HUES48 (cell line): ENCODE results near the gene DNAJC30.

Experiments
- H3K27ac ChIP-seq: one replicate; pipeline ENCODE4 v1.7.0; 2013; ENCODE audit warnings: low read depth, low read length, inconsistent platforms
- H3K27me3 ChIP-seq: 2 replicates; pipeline ENCODE4 v1.6.1; 2013; ENCODE audit warnings: mild to moderate bottlenecking, low read length; ENCODE audit not compliant: control insufficient read depth, insufficient read depth
- H3K36me3 ChIP-seq: 2 replicates; pipeline ENCODE4 v1.6.1; 2013; ENCODE audit warnings: low read length; ENCODE audit not compliant: control insufficient read depth, insufficient read depth
- H3K4me1 ChIP-seq: 2 replicates; pipeline ENCODE4 v1.6.1; 2013; ENCODE audit warnings: mild to moderate bottlenecking, low read length; ENCODE audit not compliant: control insufficient read depth, insufficient read depth
- H3K4me3 ChIP-seq: 2 replicates; pipeline ENCODE4 v1.5.1; 2013; ENCODE audit warnings: mild to moderate bottlenecking, low read depth, low read length
- H3K9ac ChIP-seq: 2 replicates; pipeline ENCODE4 v1.6.1; 2013; ENCODE audit warnings: mild to moderate bottlenecking, low read depth, low read length, moderate library complexity
- H3K9me3 ChIP-seq: 2 replicates; pipeline ENCODE4 v1.6.1; 2013; ENCODE audit warnings: low read length; ENCODE audit not compliant: control insufficient read depth, insufficient read depth

The DNAJC30 gene

DNA sequence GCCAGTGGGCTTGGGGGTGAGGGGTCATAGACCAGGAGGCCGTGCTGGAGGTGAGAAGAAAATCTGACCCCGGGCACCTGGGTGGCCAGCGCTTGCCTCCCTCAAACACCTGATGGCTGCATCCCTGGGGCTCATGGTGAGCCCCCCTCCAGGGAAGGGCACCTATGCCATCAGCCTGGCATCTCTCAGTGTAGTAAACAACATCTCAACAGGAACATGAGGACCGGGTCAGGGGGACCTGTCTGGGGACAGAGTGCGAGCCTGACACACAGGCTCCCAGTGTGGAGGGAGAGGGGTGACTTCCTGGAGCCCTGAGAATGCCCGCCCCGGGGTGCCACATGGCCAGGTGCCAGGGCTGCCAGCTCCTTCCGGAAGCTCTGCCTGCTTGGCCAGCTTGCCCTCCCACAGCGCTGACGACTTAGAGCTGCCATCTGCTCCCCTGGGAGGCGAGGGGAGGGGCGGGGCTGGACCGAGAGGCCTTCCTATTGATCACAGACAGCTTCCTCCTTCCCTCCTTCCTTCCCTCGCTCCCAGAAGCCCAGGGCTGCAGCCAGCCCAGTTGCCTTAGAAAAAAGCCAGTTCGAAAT lies 23.9 kb upstream of the DNAJC30 start:
- no peak overlapping the region for H3K9ac ChIP-seq
- H3K36me3 ChIP-seq = peaks cover 5% of the 10 kb centered on the region; the same call in 1 of the 2 replicates
- no peak overlapping the region for H3K4me3 ChIP-seq
- H3K27ac ChIP-seq = no peak overlapping the region
- no peaks in the 10 kb centered on the region for H3K9me3 ChIP-seq
- no peaks in the 10 kb centered on the region for H3K27me3 ChIP-seq
- H3K4me1 ChIP-seq = peaks cover 15% of the 10 kb centered on the region; the same call in 1 of the 2 replicates

GRCh38 chr7:73706126-73707044 lies 23.1 kb upstream of the DNAJC30 start:
- no peak overlapping the region for H3K4me3 ChIP-seq
- no peaks in the 10 kb centered on the region for H3K9me3 ChIP-seq
- no peak overlapping the region for H3K27ac ChIP-seq
- H3K36me3 ChIP-seq = peaks cover 5% of the 10 kb centered on the region; the same call in 1 of the 2 replicates
- H3K27me3 ChIP-seq = no peaks in the 10 kb centered on the region
- peaks cover 15% of the 10 kb centered on the region; the same call in 1 of the 2 replicates for H3K4me1 ChIP-seq
- no peak overlapping the region for H3K9ac ChIP-seq

DNA sequence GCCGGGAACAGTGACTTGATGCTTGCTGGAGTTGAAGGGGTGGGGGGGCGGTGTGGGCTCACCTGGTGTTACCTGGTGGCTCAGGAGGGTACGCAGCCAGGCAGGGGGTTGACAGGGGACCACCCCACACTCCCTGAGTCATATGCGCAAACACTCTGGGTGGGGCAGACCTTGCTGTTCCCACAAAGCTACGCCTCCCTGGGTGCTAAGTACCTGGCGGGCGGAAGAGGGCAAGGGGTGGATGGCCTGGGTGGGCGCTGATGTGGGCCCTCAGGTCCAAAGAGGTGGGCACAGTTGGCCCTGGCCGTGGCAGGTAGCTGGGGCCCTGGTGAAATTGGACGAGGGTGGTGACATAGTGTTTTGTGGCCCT lies 22.3 kb upstream of the DNAJC30 start:
- Histone ChIP-seq H3K27ac (no peak overlapping the region), H3K4me3 (no peak overlapping the region), H3K27me3 (no peaks in the 10 kb centered on the region), H3K9me3 (no peaks in the 10 kb centered on the region), H3K36me3 (peaks cover 5% of the 10 kb centered on the region; the same call in 1 of the 2 replicates), H3K4me1 (peaks cover 15% of the 10 kb centered on the region; the same call in 1 of the 2 replicates), H3K9ac (no peak overlapping the region)

DNA sequence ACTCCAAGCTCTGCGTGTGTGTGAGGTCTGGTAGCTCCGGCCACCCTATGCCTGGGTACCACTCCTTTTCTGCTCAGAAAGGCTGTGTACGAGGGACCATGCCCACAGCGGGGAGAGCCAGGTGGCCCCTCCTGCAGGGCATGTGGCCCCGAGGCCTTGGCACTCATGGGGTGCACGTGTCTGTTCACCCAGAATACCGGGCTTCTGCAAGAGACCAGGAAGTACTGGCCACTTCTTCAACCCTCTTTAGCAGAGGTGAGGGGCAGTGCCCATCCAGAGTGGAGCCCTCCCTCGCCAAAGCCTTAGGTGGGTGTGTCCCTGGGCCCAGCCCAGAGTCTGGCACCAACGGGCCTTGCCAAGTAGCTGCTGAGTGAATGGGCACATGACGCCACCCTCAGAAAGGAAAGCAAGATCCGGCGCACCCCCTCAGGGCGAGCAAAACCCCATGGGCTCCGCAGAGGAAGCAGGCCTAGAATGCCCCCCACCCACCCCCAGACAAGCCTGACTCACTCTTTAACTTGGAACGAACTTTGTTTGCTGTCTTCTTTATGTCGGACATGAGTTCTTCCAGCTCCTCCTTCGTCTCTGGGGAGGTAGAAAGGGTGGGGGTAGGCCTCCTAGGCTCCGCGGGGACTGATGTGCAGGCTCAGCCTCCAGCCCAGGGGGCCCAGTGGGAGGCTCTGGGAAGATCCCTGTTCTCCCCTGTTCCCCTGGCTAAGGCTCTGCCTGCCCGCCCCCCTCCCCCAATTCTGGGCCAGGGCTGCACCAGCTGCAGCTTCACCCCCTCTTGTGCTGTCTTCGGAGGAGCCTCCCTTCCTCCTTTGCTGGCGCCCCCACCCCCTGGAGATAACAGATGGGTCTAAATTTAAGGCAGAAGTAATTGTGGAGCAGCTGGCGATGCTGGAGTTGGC lies 21.6 kb upstream of the DNAJC30 start:
- no peak overlapping the region for H3K4me3 ChIP-seq
- H3K4me1 ChIP-seq = peaks cover 15% of the 10 kb centered on the region; the same call in 1 of the 2 replicates
- no peak overlapping the region for H3K27ac ChIP-seq
- no peak overlapping the region for H3K9ac ChIP-seq
- H3K36me3 ChIP-seq = peaks cover 6% of the 10 kb centered on the region
- H3K27me3 ChIP-seq = no peaks in the 10 kb centered on the region
- no peaks in the 10 kb centered on the region for H3K9me3 ChIP-seq

DNA sequence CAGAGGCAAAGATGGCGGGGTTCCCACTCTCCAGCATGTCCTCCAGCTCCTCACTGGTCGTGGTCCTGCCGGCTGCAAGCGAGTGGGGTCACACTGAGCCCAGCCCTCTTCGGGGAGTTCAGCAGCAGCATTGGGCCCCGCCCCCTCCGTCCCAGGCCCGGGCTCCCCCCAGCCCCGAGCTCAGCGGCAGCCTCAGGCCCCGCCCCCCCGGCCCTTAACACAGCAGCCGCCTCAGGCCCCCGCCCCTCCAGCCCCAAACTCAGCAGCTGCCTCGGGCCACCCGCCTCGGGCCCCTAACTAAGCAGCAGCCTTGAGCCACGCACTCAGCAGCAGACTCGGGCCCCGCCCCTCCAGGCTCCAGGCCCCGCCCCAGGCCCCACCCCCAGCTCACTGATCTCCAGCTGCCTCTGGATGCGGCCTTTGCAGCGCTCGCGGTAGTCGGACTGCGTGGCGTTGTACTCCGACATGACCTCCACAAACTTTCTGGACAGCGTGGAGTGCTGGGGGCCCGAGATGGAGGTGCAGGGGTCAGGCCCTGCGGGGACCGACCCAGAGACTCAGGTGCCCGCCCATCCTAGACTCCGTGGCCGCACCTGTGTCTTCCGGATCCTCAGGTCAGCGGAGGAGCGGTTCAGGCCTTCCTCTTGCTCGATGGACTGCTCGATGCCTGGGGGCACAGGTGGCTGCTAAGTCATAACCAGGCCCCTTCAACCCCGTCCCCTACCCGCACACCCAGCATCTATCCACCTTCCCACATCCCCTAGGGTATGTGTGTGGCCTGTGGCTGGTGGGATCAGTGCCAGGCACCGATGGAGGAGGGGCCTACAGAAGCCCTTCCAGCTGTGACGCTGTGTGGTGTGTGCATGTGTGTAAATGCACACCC lies 20.7 kb upstream of the DNAJC30 start:
- Histone ChIP-seq H3K4me1 (peaks cover 15% of the 10 kb centered on the region; the same call in 1 of the 2 replicates), H3K27ac (no peak overlapping the region), H3K27me3 (no peaks in the 10 kb centered on the region), H3K9ac (no peak overlapping the region), H3K4me3 (peak overlapping the region; percentile 53; the same call in 1 of the 2 replicates), H3K9me3 (no peaks in the 10 kb centered on the region), H3K36me3 (peaks cover 15% of the 10 kb centered on the region)

- H3K36me3 ChIP-seq = peaks cover 23% of the 10 kb centered on the region
- peak overlapping the region; percentile 53; the same call in 1 of the 2 replicates for H3K4me3 ChIP-seq
- H3K4me1 ChIP-seq = peaks cover 15% of the 10 kb centered on the region; the same call in 1 of the 2 replicates
- no peak overlapping the region for H3K9ac ChIP-seq
- H3K27me3 ChIP-seq = no peaks in the 10 kb centered on the region
- no peaks in the 10 kb centered on the region for H3K9me3 ChIP-seq
- no peak overlapping the region for H3K27ac ChIP-seq
Measured at GRCh38 chr7:73703225-73703624, 20.0 kb upstream of the DNAJC30 start.

DNA sequence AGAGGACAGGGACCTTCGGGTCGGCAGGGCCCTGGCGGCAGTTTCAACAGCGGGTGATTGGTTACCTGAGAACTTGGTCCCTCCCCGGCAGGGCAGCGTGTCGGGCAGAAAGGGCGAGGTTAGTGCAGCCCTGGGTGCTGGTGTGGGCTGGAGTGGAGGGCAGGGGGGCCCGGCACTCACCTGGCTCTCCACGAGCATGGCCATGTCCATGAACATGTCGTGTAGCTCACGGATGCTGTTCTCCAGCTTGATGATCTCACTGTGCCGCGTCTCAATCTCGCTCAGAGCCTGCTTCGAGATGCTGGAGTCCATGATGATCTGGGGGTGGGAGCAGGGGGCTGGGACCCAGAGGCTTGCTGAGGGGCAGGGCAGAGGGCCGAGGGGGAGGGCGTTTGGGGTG lies 19.4 kb upstream of the DNAJC30 start:
- Histone ChIP-seq H3K27me3 (no peaks in the 10 kb centered on the region), H3K4me1 (peaks cover 15% of the 10 kb centered on the region; the same call in 1 of the 2 replicates), H3K36me3 (peaks cover 28% of the 10 kb centered on the region), H3K9me3 (no peaks in the 10 kb centered on the region), H3K9ac (no peak overlapping the region), H3K4me3 (no peak overlapping the region), H3K27ac (no peak overlapping the region)

- peaks cover 15% of the 10 kb centered on the region; the same call in 1 of the 2 replicates for H3K4me1 ChIP-seq
- H3K9me3 ChIP-seq = no peaks in the 10 kb centered on the region
Measured at GRCh38 chr7:73702226-73702625, 19.0 kb upstream of the DNAJC30 start.

DNA sequence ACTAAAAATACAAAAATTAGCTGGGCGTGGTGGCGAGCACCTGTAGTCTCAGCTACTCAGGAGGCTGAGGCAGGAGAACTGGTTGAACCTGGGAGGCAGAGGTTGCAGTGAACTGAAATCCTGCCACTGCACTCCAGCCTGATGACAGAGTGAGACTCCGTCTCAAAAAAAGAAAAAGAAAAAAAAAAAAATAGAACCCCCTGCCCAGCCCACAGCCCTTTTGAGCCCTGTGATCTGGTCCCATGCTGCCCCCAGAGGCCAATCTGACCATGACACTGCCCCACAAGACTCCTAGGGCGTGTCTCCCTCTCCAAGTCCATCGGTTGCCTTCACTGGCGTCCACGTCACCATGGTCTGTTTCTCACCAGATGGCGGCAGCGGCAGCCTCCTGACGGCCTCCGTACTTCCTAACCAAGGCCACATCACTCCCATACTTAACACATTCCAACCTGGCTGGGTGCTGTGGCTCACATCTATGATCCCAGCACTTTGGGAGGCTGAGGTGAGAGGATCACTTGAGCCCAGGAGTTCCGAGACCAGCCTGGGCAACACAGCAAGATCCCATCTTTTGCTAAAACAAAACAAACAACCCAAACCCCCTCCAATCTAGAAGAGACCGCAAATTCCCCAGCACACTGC lies 18.2 kb upstream of the DNAJC30 start:
- Histone ChIP-seq H3K4me1 (peaks cover 15% of the 10 kb centered on the region; the same call in 1 of the 2 replicates), H3K9me3 (no peaks in the 10 kb centered on the region), H3K27me3 (no peaks in the 10 kb centered on the region), H3K27ac (no peak overlapping the region), H3K9ac (no peak overlapping the region), H3K36me3 (peaks cover 40% of the 10 kb centered on the region), H3K4me3 (no peak overlapping the region)

More at GRCh38 chr7:73702226-73702625, 19.0 kb upstream of the DNAJC30 start:
- Histone ChIP-seq H3K36me3 (peaks cover 32% of the 10 kb centered on the region), H3K4me3 (no peak overlapping the region), H3K27me3 (no peaks in the 10 kb centered on the region), H3K9ac (no peak overlapping the region), H3K27ac (no peak overlapping the region)
